ENCODE results near the gene BAIAP3. TPM values are rescaled to one million over a fixed set of nuclear protein-coding genes. Genes with fewer than 3 reads are reported as not detected.

The BAIAP3 gene
- total and polyA plus RNA-seq, 2 of the 8 experiments (the other 6 are each of a cell fraction or from before 2014, with no cell fraction given) = 2.9 to 6.8 TPM

DNA sequence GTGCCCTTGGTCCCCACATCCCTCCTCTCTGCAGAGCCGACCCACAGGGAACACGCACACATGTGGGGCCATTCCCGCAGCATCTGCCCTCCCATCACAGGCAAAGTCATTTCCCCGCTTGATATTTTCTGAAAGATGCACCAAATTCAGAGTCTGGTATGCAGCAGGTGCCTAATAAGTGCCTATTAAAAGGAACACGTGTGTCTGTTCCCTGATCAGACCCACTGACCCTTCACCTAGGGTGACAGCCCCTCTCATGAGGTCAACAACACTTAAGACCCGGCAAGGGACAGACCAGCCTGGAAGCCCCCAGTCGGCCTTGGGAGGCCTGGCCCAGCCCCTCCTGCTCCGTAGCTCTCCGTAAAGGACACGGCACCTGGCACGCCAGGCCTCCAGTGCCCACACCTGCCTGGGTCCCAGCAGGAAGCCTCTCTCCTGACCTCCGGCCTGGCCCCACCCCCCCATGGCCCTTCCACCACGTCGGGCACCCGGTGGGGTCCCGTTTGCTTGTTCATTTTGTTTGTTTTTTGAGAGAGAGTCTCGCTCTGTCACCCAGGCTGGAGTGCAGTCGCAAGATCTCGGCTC is 61.0 kb downstream of the BAIAP3 start:
- no peak overlapping the region for H3K56ac ChIP-seq (replicated peaks; ENCODE audit: insufficient read length, low read depth, low read length)
- no peak overlapping the region for H2BK120ac ChIP-seq (replicated peaks; ENCODE audit: low read depth, low read length)
- H2BK5ac ChIP-seq (ENCODE audit: low read depth, low read length) = no peak overlapping the region
- WGBS, 2 experiments (ENCODE audit: extremely low coverage in 1 of 2, insufficient coverage in 1 of 2, insufficient read length in 1 of 2, insufficient replicate concordance in 2 of 2, low coverage in 1 of 2, low lambda C conversion rate in 2 of 2, missing lambda C conversion rate in 1 of 2) = 91% methylated on average over 19 of the region's 19 CpGs; no CpG with 5 or more reads in 1 of the 2 experiments
- ChIA-PET POLR2A (ENCODE audit: partially characterized antibody) (no interaction called here), CTCF (ENCODE audit: partially characterized antibody) (interaction anchor here (1.1 kb wide), 1 partner anchor 17 kb away, joined by 3 read pairs; no protein-coding TSS in a partner anchor)
- H3K4me3 ChIP-seq (ENCODE audit: extremely low read depth in 1 of 4, insufficient read depth in 2 of 4, low read depth in 3 of 4, low read length in 4 of 4) = no peak overlapping the region
- H2BK15ac ChIP-seq (ENCODE audit: low read length) = no peak overlapping the region
- H4K91ac ChIP-seq (replicated peaks; ENCODE audit: insufficient read length, low read length) = no peak overlapping the region
- DNase-seq (ENCODE audit: low read depth in 1 of 2, low spot score in 2 of 2) = no peak
- H3K9ac ChIP-seq (replicated peaks in 1 of 4; ENCODE audit: extremely low read depth in 1 of 4, low read depth in 3 of 4, low read length in 3 of 4) = no peak overlapping the region
- H4K8ac ChIP-seq (ENCODE audit: extremely low read depth, insufficient read depth, low read length) = no peak overlapping the region
- no peak overlapping the region for H4K5ac ChIP-seq (ENCODE audit: insufficient read length, low read depth, low read length)
- no peak overlapping the region for H3K14ac ChIP-seq (ENCODE audit: insufficient read length)
- no peak overlapping the region for H3K4ac ChIP-seq (replicated peaks; ENCODE audit: insufficient read length, low read depth, low read length)
- H3K27me3 ChIP-seq (replicated peaks in 1 of 4; ENCODE audit: control insufficient read depth in 3 of 4, extremely low read depth in 1 of 4, insufficient read depth in 3 of 4, low read length in 3 of 4) = no peaks in the 10 kb centered on the region
- H3K79me1 ChIP-seq (ENCODE audit: low read depth, low read length) = no peaks in the 10 kb centered on the region
- H2AK5ac ChIP-seq (ENCODE audit: low read depth, low read length) = no peak overlapping the region
- no peak overlapping the region for H2AFZ ChIP-seq (ENCODE audit: low read length)
- H3K23ac ChIP-seq (ENCODE audit: insufficient read length) = no peak overlapping the region
- no peak overlapping the region for H3K4me2 ChIP-seq (ENCODE audit: insufficient read depth in 1 of 2, low read depth in 2 of 2, low read length in 2 of 2)
- no peaks in the 10 kb centered on the region for H3K4me1 ChIP-seq (replicated peaks in 1 of 4; ENCODE audit: control insufficient read depth in 3 of 4, insufficient read depth in 4 of 4, low read length in 3 of 4)
- peaks cover 0 to 4% of the 10 kb centered on the region in 2 experiments for H4K20me1 ChIP-seq (replicated peaks in 1 of 2; ENCODE audit: control insufficient read depth in 1 of 2, insufficient read depth in 2 of 2, low read length in 2 of 2)
- H3K36me3 ChIP-seq (ENCODE audit: control insufficient read depth in 2 of 4, insufficient read depth in 4 of 4, low read length in 3 of 4) = peaks cover 3 to 13% (median 7%) of the 10 kb centered on the region in 4 experiments; a peak in 5 of 8 replicates
- H3K79me2 ChIP-seq (ENCODE audit: control insufficient read depth in 1 of 2, insufficient read depth in 2 of 2, low read length in 2 of 2) = no peaks in the 10 kb centered on the region
- no peak overlapping the region for H2BK20ac ChIP-seq (ENCODE audit: low read length)
- H3K9me3 ChIP-seq (ENCODE audit: insufficient read depth in 2 of 2, low read depth in 1 of 2, low read length in 1 of 2) = no peaks in the 10 kb centered on the region
- H3K23me2 ChIP-seq (ENCODE audit: low read depth, low read length) = no peaks in the 10 kb centered on the region
- no peak overlapping the region for H3K18ac ChIP-seq (ENCODE audit: extremely low read depth, low read length)
- TF ChIP-seq BRCA1 (IDR thresholded peaks at IDR 0.05; ENCODE audit: low read depth, low read length) = no peak
- no peak for TF ChIP-seq SP2 (IDR thresholded peaks at IDR 0.05; ENCODE audit: low read length)
- TF ChIP-seq CBX8 (IDR thresholded peaks at IDR 0.05; ENCODE audit: borderline replicate concordance, low read depth, low read length) = no peak
- TF ChIP-seq CHD1 (IDR thresholded peaks at IDR 0.05; ENCODE audit: low read depth, low read length) = no peak
- TF ChIP-seq TBP (IDR thresholded peaks at IDR 0.05; ENCODE audit: low read depth, low read length) = no peak
- TF ChIP-seq CEBPB (IDR thresholded peaks at IDR 0.05; ENCODE audit: low read depth, low read length) = no peak
- no peak for TF ChIP-seq BCL11A (IDR thresholded peaks at IDR 0.05; ENCODE audit: low read depth in 2 of 2, low read length in 2 of 2)
- no peak for TF ChIP-seq TCF12 (IDR thresholded peaks at IDR 0.05; ENCODE audit: low read depth, low read length)
- no peak for TF ChIP-seq EGR1 (IDR thresholded peaks at IDR 0.05; ENCODE audit: borderline replicate concordance, low read depth, low read length)
- no peak for TF ChIP-seq NANOG (IDR thresholded peaks at IDR 0.05; ENCODE audit: insufficient read depth, low read depth, low read length, poor library complexity, severe bottlenecking)
- no peak for TF ChIP-seq SAP30 (IDR thresholded peaks at IDR 0.05; ENCODE audit: insufficient read depth, insufficient replicate concordance, low read length)
- no peak for TF ChIP-seq CTBP2 (IDR thresholded peaks at IDR 0.05; ENCODE audit: borderline replicate concordance, insufficient read depth, insufficient read length, low read length)
- TF ChIP-seq RFX5 (IDR thresholded peaks at IDR 0.05; ENCODE audit: borderline replicate concordance, low read depth, low read length) = no peak
- no peak for FAIRE-seq
- no peak overlapping the region for H2BK12ac ChIP-seq (ENCODE audit: low read depth, low read length)
- no peak overlapping the region for H3K27ac ChIP-seq (ENCODE audit: low read depth, low read length)
